Prostate gland (tissue), 2 donors: Measurements from ENCODE around the gene ITPKB. TPM values are rescaled to one million over a fixed set of nuclear protein-coding genes. Genes with fewer than 3 reads are reported as not detected.

Source experiments
- DNase-seq: peaks from one replicate; pipeline ENCODE4 v3.0.0-alpha.2; 2019; ENCODE audit warnings: low spot score
- H3K27ac ChIP-seq, 2 donors: fragments of 200-600 bp; sonication (generic); 2 replicates each; pipeline ENCODE4 v1.5.1; 2017 to 2019
- H3K27me3 ChIP-seq: fragments of 200-600 bp; sonication (generic); replicated peaks from 2 replicates; pipeline ENCODE4 v1.5.1; 2019; ENCODE audit not compliant: insufficient read depth
- H3K36me3 ChIP-seq, 2 donors: fragments of 200-600 bp; sonication (generic); 1 replicate in 1 of 2; 2 replicates in 1 of 2; pipeline versions ENCODE4 v1.5.1 to v1.8.1; 2017 to 2019
- H3K4me1 ChIP-seq: fragments of 200-600 bp; sonication (generic); replicated peaks from 2 replicates; pipeline ENCODE4 v1.5.1; 2019
- H3K4me3 ChIP-seq, 2 donors: fragments of 200-600 bp; sonication (generic); 2 replicates each; pipeline ENCODE4 v1.5.1; 2017 to 2019
- H3K9me3 ChIP-seq: fragments of 200-600 bp; sonication (generic); 2 replicates; pipeline ENCODE4 v1.5.1; 2017
- POLR2A ChIP-seq: fragments of 450-650 bp; IDR thresholded peaks from one replicate; pipeline ENCODE4 v1.6.1; 2016; ENCODE audit warnings: antibody characterized with exemption, mild to moderate bottlenecking
- POLR2AphosphoS5 ChIP-seq: sonication (generic); formaldehyde crosslinking; IDR thresholded peaks from one replicate; pipeline ENCODE4 v1.6.1; 2017; ENCODE audit warnings: antibody characterized with exemption
- WGBS: methylation state at CpG from one replicate; pipeline ENCODE4 v1.1.5; 2018; 5-methylcytosine and 5-hydroxymethylcytosine counted together
- intact Hi-C: fragments of 100-400 bp; cut with DNase I; formaldehyde crosslinking; loops from one replicate; pipeline ENCODE4 v1.14.2; 2022
- total RNA-seq, 2 donors: library from RNA; depleted of rRNA; stranded (reverse); fragments of >200 nt; gene quantifications; one replicate each; pipeline ENCODE4 v1.1.0, GENCODE V29; 2016
- TF ChIP-seq, protein P1 (sequence below), 4 experiments: fragments of 200-600 bp in 2 of 4; fragments of 450-650 bp in 2 of 4; sonication (generic) in 2 of 4; IDR thresholded peaks; 1 replicate in 3 of 4; 2 replicates in 1 of 4; pipeline ENCODE4 v1.5.1; 2016 to 2019; ENCODE audit warnings: antibody characterized with exemption in 4 of 4, mild to moderate bottlenecking in 2 of 4, moderate library complexity in 2 of 4

The ITPKB gene
- total RNA-seq, 2 donors from 2014 or later = 47.5 to 49.2 TPM

DNA sequence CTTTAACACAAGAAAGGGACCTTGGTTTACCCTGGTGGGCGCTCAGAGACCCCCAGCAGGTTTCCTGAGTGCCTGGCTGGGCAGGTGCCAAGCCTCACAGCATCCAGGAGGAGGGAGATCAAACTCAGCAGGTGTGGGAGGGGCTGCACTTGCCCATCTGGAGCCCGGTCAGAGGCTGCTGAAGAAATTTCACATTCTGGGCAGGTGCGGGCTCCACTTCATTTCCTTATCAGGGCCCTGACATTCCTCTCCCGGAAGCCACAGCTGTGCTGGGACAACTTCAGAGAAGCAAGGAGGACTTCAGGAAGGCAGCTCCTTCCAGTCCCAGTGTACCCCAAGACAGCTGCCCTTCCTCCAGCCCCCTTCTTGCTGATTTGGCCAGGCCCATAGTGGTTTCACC, 82.9 kb downstream of the ITPKB start:
- 53% methylated on average over 4 of the region's 4 CpGs for WGBS
- Histone ChIP-seq H3K9me3 (no peaks in the 10 kb centered on the region), H3K27me3 (no peaks in the 10 kb centered on the region), H3K4me1 (peaks cover 28% of the 10 kb centered on the region), H3K36me3 (no peaks in the 10 kb centered on the region), H3K4me3 (no peak overlapping the region), H3K27ac (peak overlapping the region; percentile 43 to 62)
- no peak for TF ChIP-seq POLR2A
- TF ChIP-seq POLR2AphosphoS5 = no peak
- TF ChIP-seq, protein P1, sequence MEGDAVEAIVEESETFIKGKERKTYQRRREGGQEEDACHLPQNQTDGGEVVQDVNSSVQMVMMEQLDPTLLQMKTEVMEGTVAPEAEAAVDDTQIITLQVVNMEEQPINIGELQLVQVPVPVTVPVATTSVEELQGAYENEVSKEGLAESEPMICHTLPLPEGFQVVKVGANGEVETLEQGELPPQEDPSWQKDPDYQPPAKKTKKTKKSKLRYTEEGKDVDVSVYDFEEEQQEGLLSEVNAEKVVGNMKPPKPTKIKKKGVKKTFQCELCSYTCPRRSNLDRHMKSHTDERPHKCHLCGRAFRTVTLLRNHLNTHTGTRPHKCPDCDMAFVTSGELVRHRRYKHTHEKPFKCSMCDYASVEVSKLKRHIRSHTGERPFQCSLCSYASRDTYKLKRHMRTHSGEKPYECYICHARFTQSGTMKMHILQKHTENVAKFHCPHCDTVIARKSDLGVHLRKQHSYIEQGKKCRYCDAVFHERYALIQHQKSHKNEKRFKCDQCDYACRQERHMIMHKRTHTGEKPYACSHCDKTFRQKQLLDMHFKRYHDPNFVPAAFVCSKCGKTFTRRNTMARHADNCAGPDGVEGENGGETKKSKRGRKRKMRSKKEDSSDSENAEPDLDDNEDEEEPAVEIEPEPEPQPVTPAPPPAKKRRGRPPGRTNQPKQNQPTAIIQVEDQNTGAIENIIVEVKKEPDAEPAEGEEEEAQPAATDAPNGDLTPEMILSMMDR (IDR thresholded peaks at IDR 0.05) = no peak
- no peak for DNase-seq
- intact Hi-C loops = loop anchor here (5.0 kb wide), 1 partner anchor 46 kb away; no protein-coding TSS in a partner anchor

DNA sequence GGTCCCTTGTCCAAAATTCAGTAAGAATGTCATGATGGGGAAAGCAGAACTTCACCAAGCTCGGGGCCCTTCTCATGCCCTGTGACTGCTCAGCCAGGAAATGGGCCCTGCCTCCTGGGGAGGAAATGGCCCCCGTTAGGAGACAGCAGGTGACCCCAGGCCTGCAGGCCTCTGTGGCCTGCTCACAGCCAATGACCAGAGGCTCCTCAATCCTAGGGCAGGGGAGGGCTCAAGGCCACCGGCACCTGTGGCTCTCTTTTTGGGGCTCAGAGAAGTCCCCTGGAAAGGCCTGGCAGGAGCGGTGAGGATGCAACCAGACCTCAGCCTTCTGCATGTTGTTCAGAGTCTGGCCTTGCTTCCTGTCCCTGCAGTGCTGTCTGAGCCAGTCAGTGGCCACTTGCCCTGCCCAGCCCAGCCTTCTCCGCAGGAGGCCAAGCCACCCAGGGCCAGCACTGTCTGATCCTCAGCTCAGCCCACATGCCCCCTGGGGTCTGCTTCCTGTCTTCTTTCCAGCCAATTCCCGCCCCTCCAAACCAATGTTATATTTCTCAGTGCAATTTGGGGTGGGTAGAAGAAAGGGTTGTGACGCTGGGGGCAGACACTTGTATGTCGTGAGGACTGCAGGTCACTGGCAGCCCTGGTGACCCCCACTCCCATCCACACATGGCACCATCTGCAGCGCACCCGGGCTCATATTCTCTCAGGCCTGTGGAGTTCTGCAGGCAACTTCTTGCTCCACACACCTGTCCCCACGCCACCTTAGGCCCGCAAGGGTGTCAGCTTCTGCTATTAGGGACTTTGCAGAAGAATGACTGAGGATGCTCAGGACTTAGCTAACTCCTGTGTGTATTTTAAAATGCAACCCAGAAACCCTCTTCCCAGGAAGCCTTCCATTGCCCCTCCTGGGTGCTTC, 83.6 kb downstream of the ITPKB start:
- 86% methylated on average over 12 of the region's 12 CpGs for WGBS
- DNase-seq = no peak
- Histone ChIP-seq H3K27me3 (no peaks in the 10 kb centered on the region), H3K27ac (peak overlapping the region; percentile 43 to 62), H3K36me3 (no peaks in the 10 kb centered on the region), H3K4me1 (peaks cover 28% of the 10 kb centered on the region), H3K4me3 (no peak overlapping the region), H3K9me3 (no peaks in the 10 kb centered on the region)
- intact Hi-C loops = loop anchor here (5.0 kb wide), 1 partner anchor 47 kb away; no protein-coding TSS in a partner anchor
- TF ChIP-seq, protein P1 (IDR thresholded peaks at IDR 0.05) = no peak
- TF ChIP-seq POLR2A (no peak), POLR2AphosphoS5 (no peak)

DNA sequence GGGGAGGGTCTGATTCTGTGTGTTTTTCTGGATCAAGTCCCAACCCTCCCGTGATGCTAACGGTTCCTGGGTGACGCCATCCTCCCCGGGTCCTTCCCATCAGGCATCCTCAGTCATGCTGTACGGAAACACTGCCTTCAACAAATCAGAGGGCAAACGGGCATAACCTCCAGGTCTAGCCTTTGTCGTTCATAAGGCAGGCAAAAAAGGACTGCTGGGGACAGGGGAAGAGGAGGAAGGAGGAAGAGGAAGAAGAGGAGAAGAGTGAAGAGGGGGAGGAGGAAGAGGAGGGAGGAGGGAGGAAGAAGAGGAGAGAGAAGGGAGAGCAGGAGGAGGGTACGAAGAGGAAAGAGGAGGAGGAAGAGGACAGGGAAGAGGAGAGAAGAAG, 84.4 kb downstream of the ITPKB start:
- DNase-seq = no peak
- Histone ChIP-seq H3K9me3 (no peaks in the 10 kb centered on the region), H3K27ac (peak overlapping the region; percentile 10 to 21), H3K36me3 (no peaks in the 10 kb centered on the region), H3K27me3 (no peaks in the 10 kb centered on the region), H3K4me3 (no peak overlapping the region), H3K4me1 (peaks cover 21% of the 10 kb centered on the region)
- WGBS = 74% methylated on average over 8 of the region's 8 CpGs
- no peak for TF ChIP-seq POLR2A
- TF ChIP-seq, protein P1 (IDR thresholded peaks at IDR 0.05) = no peak
- no peak for TF ChIP-seq POLR2AphosphoS5
- intact Hi-C loops = loop anchor here (5.0 kb wide), 1 partner anchor 48 kb away; no protein-coding TSS in a partner anchor

DNA sequence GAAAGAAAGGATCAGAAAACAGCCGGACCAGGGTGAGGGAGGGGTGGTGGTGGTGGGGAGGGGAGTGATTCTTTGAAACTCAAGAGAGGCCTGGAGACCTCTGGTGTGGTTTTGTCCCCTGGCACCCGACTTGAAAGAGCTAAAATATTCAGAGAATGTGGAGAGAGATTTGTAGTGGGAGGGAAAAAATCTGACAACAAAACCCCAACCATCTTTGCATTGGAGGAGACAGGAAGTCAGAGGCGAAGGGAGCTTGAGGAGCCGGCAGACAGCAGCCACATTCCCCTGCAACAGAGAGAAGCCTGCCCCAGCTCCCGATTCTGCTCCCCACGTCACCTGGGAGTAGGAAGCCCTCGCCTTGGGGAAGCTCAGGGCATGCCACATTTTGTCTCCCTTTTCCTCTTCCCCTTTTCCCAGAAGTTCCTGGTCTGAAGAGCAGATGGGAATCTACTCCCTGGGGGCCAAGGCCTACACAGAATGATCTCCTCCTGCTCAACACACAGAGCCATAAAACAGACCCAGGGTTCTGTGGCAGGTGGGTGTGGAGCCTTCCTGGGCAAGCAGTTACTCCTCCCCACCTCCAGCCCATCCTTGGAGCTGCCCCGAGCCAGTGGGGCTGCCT, 84.9 kb downstream of the ITPKB start:
- 49% methylated on average over 8 of the region's 8 CpGs for WGBS
- H3K27ac ChIP-seq = peak overlapping the region; percentile 10 to 21
- intact Hi-C loops = no loop called here
- H3K9me3 ChIP-seq = no peaks in the 10 kb centered on the region
- H3K4me3 ChIP-seq = no peak overlapping the region
- TF ChIP-seq POLR2A (no peak), POLR2AphosphoS5 (no peak)
- TF ChIP-seq, protein P1 (IDR thresholded peaks at IDR 0.05) = no peak
- no peaks in the 10 kb centered on the region for H3K27me3 ChIP-seq
- H3K36me3 ChIP-seq = no peaks in the 10 kb centered on the region
- H3K4me1 ChIP-seq = peaks cover 16% of the 10 kb centered on the region
- DNase-seq = no peak
